GM12891 (cell line): ENCODE results near the gene GAST.

ENCODE experiments used
- PAX5 ChIP-seq: IDR thresholded peaks from 2 replicates; pipeline ENCODE4 v1.6.1; 2011; ENCODE audit warnings: low read length, moderate library complexity, mild to moderate bottlenecking; ENCODE audit not compliant: insufficient read depth, severe bottlenecking
- POLR2A ChIP-seq: IDR thresholded peaks from 2 replicates; pipeline ENCODE4 v1.6.1; 2011; ENCODE audit warnings: low read depth, low read length, control low read depth
- POLR2AphosphoS5 ChIP-seq: IDR thresholded peaks from 2 replicates; pipeline ENCODE4 v1.6.1; 2011; ENCODE audit warnings: low read depth, low read length, control low read depth
- POU2F2 ChIP-seq: IDR thresholded peaks from 2 replicates; pipeline ENCODE4 v1.6.1; 2011; ENCODE audit warnings: low read depth, mild to moderate bottlenecking, control low read depth, low read length, moderate library complexity
- TAF1 ChIP-seq: IDR thresholded peaks from 2 replicates; pipeline ENCODE4 v1.6.1; 2011; ENCODE audit warnings: low read depth, low read length, control low read depth

- TF ChIP-seq POLR2A (no peak), POLR2AphosphoS5 (no peak), TAF1 (0 out of 2 replicates have a peak, but pooled peaks have one; percentile 1), PAX5 (no peak), POU2F2 (no peak)
Observed at GRCh38 chr17:41687828-41688640, 24.1 kb upstream of the GAST start.
